ENCODE results near the gene ZNF710.
A peak's percentile ranks its signal among the peaks of the same experiment; 100 is the strongest.

The ZNF710 gene

DNA sequence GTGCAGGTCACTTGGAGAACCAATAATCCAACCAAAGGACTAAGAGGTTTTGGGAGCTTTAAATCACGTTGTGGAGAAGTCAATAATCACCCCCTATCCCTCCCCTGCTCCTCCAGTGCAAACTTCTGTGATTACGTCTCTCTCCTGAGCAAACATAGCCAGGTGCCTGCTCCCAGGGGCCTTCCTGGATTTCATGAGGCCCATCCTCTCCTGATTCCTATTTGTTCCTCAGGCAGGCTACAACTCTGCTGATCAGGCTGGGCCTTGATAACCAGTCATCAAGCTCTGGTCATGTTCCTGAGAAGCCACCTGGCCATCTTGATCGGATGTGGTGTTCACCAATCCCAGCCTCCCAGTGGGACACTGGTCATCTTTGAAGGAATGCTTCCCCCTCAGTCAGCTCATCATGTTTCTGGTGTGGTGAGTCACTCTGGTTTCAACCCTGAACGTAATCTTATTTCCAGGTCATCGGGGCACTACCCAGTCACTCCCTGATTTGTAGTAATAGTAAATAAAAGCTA lies 2.9 kb upstream of the ZNF710 start:
- DNase-seq, result no peak

DNA sequence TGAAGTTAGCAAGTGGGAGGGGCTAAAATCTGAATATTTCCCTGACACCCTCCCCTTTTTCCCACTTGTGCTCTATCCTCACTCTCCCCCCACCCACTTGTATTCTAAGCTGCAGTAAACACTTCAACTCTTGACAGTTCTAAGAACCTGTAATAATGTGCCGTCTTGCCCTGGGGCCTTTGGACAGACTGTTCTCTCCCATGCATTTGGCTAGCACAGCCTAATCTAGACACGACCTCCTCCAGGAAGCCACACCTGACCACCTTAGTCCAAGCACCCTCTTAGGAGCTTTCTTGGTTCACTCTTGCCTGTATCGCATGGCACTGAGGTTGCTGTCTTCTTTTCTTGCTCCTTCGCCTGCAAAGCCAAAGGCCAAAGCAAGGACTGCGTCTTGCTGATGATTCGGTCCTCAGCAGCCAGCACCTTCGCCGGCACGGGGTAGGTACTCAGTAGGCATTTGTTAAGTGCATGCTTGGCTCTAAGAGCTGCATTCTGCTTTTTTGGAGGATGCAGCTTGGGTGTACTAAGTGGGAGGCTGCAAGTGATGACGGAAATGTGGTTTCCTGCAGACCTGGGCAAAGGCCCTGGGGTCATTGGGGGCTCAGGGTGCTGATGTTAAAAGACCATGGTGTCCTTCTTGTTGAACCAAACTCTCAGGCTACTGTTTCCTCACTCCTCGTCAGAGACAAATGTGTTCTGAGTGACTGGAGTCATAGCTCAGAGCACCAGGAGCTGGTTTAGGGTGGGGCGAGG lies 2.0 kb upstream of the ZNF710 start:
- DNase-seq, result no peak

DNA sequence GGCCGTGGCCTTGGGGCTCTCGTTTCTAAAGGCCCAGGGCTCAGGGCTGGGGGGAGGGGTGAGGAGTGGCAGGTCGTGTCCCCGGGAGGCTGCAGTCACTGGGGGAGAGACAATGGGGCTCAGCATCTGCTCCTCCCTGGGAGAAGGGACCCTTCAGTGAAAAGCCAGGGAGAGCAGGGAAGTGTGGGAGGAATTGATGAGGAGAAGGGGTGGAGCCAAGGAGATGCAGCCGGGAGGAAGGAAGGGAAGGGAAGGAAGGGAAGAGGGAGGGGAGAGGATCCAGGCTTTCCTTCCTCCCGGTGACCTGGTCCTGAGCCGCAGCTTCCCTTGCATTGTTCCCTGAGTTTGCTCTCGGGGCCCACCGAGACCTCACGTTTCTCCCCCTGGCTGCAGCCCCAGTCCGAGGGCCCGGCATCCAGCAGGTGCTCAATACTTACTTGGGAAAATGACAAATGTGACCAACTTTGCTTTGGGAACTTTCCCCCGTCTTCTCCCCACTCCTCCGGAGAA lies 1.4 kb upstream of the ZNF710 start:
- no peak for DNase-seq

DNA sequence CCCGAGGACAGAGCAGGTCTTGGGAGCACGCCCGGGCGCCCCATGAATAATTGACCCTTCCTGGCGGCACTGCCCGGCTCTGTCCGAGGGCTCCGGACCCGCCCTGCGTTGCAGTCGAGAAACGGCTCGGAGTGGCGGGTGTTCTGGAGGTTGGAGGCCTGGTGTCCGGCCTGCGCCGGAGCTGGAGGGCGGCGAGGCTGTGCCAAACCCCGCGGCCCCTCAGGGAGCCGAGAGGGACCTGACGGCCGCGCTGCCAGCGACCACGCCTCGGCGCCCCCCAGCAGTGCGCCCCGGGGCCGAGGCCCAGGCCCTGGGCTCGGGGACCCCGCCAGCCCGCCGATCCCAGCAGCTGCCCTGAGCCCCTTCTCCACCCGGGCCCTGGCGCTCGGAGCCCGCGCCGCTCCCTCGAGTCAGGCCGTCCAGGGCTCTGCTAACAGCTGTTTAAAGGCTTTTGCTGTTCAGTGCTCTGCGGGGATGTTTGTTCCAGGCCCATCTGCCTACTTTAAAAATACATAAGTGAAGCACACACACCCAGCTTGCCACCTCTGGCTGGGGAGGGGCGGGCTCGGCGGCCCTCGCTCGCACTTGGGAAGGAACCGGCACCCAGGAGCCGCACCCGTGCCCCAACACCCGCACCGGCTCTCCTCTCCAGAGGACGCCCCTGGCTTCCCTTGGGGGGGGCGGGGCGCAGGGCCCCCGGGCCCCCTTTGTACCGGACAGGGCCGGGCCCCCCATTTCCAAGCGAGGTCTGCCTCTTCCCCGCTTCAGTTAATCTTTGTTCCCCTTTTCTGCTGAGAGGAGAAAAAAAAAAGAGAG lies 730 bp upstream of the ZNF710 start:
- no peak for DNase-seq

DNA sequence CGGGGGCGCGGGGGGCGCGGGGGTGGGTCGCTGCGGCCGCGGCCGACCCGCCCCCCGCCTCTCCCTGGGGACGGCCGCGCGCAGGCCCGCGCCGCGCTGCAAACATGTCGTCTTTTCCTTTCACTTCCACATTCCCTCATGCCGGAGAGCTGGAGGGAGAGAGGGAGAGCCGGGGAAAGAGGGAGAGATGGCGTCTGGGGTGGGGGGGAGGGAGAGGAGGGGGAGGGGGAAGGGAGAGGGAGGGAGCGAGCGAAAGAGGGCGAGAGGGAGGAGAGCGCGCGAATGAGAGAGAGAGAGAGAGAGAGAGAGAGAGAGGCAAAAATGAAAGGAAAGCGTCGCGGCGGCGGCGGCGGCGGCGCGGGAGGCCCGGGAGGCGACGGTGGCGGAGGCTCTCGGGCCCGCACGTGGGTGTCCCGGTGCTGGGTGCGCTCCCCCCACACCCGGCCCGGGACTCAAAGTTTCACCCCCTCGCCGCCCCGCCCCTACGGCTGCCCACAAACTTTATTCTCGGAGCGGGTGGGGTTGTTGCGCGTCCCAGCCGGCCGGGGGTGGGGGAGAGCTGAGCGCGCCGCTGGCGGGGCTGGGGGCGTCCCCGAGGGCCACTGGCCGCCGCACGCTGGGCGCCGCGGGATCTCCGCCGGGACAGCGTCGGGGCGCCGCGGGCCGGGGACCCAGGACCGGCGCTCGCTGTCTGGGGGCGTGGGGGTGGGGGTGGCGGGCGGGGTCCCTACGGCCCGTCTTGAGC lies 731 bp downstream of the ZNF710 start:
- DNase-seq, result peak; percentile 49

DNA sequence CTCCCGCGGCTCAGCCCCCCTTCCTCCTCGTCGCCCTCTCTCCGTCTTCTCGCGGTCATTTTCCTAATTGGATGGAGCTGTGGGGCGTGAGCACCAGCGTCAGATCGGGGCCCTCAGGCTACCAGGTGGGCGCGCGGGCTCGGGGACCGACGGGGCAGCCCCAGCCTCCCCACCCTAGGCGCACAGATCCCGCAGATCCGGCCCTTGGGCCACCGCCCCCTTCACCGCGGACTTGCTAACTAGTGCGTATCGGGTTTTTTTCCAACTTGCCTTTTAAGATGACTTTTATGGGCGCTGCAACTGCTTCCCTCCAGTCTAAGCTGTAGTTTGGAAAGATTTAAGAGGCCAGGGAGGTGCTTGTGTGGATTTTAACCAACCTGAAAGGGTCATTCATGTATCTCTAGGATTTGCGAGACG lies 1.3 kb downstream of the ZNF710 start:
- no peak for DNase-seq

DNA sequence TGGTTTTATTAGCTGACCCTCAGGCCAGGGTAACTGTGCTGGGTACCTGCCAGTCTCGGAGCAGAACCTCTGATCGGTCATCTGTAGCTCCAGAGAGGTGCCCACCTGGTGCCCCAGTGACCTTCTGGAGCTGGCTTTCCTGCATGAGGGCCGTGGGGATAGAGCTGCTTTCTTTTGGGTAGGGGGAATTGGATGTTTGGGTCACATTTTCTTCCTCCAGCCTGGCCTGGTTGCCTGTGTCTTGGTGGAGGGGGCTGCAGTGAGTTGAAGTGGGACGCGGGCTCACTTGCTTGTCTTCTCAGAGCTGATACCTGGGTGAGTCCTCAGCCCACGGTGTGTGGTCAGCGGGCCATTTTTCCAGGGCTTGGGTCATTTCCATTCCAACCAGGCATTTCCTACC lies 2.6 kb downstream of the ZNF710 start:
- no peak for DNase-seq

DNA sequence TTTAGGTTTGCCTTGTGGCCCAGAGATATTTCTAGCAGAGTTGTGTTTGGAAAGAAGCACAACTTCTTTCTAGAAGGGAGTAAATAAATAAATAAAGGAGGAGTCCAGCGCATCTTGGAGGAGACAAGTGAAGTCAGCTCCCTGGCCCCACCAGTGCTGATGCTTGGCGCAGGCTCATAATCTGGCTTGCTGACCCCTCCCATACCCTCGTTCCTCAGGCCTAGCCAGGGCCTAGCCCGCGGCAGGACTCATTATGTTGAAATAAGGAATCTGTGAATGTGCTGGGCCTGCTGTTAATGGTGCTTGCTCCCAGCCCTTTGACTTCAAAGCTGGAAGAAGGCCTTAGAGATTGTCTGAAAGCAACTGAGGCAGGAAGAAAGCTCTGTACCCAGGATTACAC lies 3.1 kb downstream of the ZNF710 start:
- DNase-seq, result no peak

DNA sequence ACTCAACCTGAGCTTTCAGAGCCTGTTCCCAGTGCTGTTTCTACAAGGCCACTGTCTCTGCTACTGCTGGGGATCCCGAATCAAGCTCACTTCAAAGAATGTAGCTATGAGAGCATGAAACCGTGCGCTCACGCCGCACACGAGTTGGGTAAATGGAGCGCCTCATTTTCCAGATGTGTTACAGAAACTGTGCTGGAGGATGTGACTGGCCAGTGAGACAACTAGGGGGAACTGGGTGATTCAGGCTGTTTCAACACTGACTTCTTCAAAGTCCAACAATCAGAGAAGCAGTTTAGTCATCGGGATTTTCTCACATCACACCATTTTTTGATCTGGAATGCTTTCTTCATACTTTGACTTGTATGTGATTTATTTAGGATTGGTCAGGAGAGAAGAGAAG lies 3.5 kb downstream of the ZNF710 start:
- peak; percentile 28 for DNase-seq

DNA sequence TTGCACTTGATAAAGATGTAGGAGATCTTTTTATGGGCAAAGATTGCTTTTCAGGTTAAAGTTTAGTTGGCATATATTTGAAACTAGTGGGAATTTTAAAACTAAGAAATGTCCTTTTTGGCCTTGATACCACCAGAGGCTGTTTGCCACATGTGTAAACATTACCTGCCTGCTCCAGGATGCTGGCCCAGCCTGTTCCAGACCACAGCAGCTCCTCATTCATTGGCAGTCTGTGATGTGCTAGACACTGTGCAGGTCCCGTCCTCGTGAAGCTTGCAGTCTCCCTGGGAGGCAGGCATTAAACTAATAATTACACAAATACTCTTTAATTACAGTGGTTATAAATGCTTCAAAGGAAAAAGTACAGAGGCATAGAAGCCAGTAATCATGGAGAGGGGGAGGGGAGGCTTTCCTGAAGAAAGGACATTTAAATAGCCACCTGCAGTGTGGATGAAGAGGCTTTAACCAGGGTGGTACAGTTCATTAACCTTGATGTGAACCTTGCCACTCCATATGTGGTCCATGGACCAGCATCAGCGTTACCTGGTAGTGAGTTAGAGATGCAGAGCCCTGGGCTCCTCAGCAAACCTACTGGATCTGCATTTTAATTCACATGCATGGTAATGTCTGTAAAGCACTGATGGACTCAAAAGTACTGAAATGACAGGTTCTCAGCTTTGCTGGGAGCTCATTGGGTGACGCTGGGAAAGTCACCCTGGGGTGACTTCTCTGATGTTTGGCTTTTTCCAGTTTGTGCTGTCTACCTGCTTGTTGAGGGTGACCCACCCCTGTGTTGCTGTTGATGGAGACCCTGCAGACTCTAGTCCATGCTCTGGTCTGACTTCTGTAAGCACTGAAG lies 5.3 kb downstream of the ZNF710 start:
- DNase-seq, result no peak

DNA sequence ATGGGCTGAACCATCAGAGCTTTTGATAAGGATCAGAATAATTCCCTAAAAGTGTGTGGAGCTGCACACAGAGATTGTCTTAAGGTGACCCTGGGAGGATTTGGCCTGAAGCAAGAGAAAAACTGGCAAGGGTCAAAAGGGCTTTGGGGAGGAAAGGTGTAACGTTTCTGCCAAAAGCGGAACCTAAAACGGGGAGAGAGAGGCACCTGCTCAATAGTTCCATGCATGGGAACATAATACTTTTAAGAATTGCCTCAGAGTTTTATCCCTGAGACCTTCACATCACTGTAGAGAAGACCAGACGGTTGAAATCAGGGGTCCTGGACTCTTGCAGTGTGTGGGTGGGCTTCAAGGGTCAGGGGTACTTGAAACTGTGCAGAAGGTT lies 5.9 kb downstream of the ZNF710 start:
- no peak for DNase-seq

DNA sequence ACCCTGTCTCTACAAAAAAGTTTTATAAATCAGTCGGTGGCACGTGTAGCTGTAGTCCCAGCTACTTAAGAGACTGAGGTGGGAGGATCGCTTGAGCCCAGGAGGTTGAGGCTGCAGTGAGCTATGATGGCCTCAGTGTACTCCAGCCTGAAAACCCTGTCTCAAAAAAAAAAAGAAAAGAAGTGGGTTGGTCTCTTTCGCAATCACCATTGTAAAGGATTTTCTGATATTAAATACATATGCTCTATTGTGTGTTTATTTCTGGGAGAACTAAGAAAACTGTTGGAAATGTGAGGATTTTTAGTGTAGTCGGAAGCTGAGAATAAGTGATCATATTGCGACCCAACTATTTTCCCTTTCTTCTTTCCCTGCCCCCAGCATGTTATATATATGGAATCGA lies 7.5 kb downstream of the ZNF710 start:
- no peak for DNase-seq

DNA sequence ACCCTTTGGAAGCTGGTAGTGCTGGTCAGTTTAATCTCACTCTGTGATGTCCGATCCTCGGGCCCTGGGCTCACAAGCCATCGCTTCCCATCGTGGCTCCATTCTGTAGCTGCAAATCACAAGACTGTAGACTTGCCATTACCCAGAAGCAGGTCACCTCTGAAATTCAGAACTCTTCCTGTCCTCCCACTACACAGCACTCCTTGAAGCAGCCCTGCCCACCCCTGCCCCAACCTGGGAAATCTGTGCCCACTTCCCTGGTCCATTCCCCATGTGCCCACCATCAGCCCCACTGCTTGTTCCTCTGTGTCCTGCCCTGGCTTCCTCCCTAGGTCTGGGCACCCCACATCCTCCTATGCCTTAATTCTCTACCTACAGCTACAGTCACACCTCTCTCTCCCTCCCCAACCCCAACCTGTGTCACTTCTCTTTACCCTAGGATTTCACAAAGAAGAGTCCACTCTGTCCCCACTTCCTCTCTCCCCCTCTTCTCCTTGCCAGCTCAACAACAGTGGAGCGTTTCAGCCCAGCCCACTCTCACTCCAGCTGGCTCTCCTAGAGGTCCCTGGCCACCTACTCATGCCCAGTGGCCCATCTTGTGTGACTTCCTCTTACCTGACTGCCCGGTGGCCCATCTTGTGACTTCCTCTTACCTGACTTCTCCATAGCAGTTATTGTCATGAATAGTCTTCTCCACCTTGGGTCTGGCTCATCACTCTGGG lies 8.3 kb downstream of the ZNF710 start:
- no peak for DNase-seq

DNA sequence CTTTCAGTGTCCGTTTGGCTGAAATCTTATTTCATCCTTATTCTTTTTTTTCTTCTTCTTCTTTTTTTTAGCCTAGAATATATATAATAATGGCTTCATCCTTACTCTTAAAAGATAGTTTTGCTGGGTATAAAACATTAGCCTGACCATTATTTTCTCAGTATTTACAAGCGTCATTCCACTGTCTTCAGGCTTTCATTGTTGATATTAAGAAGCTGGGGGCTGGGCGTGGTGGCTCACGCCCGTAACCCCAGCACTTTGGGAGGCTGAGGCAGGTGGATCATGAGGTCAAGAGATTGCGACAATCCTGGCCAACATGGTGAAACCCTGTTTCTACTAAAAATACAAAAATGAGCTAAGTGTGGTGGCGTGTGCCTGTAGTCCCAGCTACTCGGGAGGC lies 10.6 kb downstream of the ZNF710 start:
- DNase-seq, result no peak

DNA sequence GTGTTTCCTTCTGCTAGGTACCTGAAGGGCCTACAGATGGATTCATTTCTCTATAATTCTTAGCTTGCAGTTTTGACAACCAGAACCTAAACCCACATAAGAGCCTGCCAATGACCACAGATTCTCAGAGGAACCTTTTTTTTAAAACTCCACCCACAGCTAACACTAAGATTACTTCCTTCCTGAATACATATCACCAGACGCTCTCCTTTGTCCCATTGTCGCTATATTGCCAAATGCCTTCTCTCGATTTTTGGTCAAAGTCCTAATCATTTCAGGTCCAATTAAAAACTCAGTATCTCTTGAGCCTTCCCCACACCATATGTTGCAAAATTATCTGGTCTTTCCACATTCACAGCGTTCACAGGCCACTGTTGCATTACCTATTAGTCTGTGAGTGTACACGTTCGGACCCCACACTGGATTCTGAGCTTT lies 12.4 kb downstream of the ZNF710 start:
- no peak for DNase-seq

DNA sequence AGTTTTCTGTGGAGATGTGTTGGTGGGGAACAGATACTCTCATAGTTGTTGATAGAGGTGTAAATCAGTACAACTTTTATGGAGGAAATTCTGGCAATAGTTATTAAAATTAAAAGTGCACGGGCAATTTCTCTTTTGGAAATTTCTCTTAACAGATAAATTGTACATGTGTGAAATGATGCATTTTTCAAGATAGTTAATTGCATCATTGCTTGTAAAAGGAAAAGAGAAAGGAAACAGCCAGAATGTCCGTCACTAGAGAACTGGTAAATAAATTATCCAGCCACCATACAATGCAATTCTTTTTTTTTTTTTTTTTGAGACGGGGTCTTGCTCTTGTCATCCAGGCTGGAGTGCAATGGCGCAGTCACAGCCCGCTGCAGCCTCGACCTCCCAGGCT lies 14.2 kb downstream of the ZNF710 start:
- no peak for DNase-seq

DNA sequence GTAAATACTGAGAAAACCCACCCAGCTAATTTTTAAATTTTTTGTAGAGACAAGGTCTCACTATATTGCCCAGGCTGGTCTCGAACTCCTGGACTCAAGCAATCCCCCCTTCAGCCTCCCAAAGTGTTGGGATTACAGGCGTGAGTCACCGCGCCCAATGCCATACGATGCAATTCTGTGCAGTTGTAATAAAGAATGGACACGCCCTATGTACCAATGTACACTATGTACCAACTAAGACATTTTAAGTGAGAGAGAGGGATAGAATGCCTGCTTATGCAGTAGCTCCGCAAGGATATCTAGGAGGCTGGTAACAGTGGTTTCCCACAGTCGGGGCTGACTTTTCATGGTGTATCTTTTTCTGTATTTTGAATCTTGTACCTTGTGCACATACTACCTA lies 14.6 kb downstream of the ZNF710 start:
- DNase-seq, result no peak

DNA sequence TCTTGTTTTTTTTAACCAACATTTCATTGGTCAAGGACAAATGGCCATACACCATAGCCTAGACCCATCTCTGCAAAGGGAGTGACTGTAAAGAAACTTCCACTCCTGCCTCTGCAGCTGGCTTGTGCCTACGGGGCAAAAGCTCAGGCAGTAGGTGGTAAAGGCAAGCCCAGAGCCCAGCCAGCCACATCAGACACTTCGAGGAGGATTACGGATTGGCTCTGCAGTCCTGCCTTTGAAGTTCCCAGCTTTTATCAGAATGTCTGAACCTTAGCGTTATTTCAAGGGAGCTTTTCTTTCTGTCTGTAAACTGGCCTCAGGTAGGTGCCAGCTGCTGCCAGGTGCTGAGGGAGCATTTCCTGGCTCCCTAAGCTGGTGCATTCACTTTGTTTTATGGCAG lies 15.6 kb downstream of the ZNF710 start:
- no peak for DNase-seq

DNA sequence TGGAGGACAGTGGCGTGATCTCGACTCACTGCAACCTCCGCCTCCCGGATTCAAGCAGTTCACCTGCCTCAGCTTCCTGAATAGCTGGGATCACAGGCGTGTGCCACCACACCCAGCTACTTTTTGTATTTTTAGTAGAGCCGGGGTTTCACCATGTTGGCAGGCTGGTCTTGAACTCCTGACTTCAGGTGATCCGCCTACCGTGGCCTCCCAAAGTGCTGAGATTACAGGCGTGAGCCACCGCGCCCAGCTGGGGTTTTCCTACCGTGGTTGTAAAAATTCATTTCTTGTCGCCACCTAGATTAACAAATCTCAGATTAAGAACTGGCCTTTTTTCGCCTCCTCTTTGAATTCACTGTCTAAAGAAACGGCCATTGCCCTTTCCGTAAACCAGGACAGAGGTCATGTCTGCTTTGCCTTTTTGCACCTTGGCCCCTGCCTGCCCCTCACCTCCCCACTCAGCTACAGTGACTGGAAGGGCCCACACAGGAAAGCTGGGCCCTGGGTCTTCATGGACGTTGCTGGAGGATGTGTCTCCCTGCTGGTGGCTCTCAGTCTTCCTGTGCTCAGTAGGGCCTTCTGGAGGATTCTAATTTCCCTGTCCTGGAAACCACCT lies 17.2 kb downstream of the ZNF710 start:
- no peak for DNase-seq

DNA sequence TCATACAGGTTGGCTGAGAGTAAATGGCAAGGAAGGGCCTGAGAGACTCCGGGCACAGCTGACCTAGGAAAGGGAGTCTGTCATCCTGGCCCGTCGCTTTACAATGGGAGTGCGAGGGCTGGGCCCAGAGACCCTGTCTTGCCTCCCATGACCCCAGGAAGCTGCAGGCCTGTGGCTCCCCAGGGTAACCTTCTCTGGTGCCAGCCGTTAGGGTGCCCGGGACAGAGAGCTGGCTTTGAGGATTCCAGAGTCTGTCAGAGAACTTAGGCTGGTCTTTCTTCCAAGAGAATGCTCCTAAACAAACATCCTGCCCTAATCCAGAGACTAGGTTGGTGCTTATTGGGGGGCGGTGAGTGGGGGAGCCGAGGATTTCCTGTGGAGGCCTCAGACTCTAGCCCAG lies 18.5 kb downstream of the ZNF710 start:
- DNase-seq, result no peak
